ENCODE data around the gene CRELD1.

DNA sequence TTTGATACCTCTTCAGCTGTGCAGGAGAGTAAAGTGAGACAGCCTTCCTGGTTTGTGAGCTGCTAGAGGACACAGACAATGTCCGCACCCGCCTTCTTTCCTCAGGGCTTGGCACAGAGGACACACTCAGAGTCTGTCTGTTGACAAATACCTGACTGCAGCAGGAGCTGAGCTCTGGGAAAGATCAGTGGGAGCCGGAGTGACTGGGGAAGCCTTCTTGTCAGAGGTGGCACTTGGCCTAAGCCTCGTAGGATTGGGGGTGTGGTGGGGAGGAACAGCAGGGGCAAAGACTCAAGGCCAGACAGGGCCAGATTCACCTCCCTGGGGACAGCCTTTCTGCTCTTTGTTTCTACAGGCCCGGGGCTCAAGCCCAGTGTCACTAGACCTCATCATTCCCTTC is 20.0 kb upstream of the CRELD1 start:
- TF ChIP-seq, protein P1, sequence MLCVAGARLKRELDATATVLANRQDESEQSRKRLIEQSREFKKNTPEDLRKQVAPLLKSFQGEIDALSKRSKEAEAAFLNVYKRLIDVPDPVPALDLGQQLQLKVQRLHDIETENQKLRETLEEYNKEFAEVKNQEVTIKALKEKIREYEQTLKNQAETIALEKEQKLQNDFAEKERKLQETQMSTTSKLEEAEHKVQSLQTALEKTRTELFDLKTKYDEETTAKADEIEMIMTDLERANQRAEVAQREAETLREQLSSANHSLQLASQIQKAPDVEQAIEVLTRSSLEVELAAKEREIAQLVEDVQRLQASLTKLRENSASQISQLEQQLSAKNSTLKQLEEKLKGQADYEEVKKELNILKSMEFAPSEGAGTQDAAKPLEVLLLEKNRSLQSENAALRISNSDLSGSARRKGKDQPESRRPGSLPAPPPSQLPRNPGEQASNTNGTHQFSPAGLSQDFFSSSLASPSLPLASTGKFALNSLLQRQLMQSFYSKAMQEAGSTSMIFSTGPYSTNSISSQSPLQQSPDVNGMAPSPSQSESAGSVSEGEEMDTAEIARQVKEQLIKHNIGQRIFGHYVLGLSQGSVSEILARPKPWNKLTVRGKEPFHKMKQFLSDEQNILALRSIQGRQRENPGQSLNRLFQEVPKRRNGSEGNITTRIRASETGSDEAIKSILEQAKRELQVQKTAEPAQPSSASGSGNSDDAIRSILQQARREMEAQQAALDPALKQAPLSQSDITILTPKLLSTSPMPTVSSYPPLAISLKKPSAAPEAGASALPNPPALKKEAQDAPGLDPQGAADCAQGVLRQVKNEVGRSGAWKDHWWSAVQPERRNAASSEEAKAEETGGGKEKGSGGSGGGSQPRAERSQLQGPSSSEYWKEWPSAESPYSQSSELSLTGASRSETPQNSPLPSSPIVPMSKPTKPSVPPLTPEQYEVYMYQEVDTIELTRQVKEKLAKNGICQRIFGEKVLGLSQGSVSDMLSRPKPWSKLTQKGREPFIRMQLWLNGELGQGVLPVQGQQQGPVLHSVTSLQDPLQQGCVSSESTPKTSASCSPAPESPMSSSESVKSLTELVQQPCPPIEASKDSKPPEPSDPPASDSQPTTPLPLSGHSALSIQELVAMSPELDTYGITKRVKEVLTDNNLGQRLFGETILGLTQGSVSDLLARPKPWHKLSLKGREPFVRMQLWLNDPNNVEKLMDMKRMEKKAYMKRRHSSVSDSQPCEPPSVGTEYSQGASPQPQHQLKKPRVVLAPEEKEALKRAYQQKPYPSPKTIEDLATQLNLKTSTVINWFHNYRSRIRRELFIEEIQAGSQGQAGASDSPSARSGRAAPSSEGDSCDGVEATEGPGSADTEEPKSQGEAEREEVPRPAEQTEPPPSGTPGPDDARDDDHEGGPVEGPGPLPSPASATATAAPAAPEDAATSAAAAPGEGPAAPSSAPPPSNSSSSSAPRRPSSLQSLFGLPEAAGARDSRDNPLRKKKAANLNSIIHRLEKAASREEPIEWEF (IDR thresholded peaks at IDR 0.05; ENCODE audit: insufficient replicate concordance, low read depth, low read length) = no peak
- TF ChIP-seq, protein P2, sequence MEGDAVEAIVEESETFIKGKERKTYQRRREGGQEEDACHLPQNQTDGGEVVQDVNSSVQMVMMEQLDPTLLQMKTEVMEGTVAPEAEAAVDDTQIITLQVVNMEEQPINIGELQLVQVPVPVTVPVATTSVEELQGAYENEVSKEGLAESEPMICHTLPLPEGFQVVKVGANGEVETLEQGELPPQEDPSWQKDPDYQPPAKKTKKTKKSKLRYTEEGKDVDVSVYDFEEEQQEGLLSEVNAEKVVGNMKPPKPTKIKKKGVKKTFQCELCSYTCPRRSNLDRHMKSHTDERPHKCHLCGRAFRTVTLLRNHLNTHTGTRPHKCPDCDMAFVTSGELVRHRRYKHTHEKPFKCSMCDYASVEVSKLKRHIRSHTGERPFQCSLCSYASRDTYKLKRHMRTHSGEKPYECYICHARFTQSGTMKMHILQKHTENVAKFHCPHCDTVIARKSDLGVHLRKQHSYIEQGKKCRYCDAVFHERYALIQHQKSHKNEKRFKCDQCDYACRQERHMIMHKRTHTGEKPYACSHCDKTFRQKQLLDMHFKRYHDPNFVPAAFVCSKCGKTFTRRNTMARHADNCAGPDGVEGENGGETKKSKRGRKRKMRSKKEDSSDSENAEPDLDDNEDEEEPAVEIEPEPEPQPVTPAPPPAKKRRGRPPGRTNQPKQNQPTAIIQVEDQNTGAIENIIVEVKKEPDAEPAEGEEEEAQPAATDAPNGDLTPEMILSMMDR (IDR thresholded peaks at IDR 0.05 in 2 of 3, conservative IDR thresholded peaks at IDR 0.05 in 1 of 3; ENCODE audit: control insufficient read depth in 2 of 3, extremely low read depth in 1 of 3, insufficient read depth in 1 of 3, low read depth in 3 of 3, low read length in 3 of 3) = no peak
- TF ChIP-seq, protein P3, sequence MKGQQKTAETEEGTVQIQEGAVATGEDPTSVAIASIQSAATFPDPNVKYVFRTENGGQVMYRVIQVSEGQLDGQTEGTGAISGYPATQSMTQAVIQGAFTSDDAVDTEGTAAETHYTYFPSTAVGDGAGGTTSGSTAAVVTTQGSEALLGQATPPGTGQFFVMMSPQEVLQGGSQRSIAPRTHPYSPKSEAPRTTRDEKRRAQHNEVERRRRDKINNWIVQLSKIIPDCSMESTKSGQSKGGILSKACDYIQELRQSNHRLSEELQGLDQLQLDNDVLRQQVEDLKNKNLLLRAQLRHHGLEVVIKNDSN (IDR thresholded peaks at IDR 0.05; ENCODE audit: borderline replicate concordance, extremely low read length, insufficient read depth, low read depth, low read length) = no peak
- TF ChIP-seq POLR2A (IDR thresholded peaks at IDR 0.05; ENCODE audit: low read depth, low read length) = no peak
- TF ChIP-seq, protein P4, sequence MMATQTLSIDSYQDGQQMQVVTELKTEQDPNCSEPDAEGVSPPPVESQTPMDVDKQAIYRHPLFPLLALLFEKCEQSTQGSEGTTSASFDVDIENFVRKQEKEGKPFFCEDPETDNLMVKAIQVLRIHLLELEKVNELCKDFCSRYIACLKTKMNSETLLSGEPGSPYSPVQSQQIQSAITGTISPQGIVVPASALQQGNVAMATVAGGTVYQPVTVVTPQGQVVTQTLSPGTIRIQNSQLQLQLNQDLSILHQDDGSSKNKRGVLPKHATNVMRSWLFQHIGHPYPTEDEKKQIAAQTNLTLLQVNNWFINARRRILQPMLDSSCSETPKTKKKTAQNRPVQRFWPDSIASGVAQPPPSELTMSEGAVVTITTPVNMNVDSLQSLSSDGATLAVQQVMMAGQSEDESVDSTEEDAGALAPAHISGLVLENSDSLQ (IDR thresholded peaks at IDR 0.05) = no peak
- TF ChIP-seq MXI1 (IDR thresholded peaks at IDR 0.05; ENCODE audit: low read depth, low read length) = no peak
- no peak for TF ChIP-seq FOS (IDR thresholded peaks at IDR 0.05; ENCODE audit: borderline replicate concordance, extremely low read depth, insufficient read length)
- no peak for TF ChIP-seq CHD1 (IDR thresholded peaks at IDR 0.05; ENCODE audit: low read depth, low read length)
- no peak for TF ChIP-seq POLR2AphosphoS5 (IDR thresholded peaks at IDR 0.05; ENCODE audit: low read length)
